ENCODE data around the gene HSD17B14.

Gene HSD17B14

GRCh38 chr19:48813123-48813913 lies 23.0 kb downstream of the HSD17B14 start:
- H3K27ac ChIP-seq = no peak overlapping the region

DNA sequence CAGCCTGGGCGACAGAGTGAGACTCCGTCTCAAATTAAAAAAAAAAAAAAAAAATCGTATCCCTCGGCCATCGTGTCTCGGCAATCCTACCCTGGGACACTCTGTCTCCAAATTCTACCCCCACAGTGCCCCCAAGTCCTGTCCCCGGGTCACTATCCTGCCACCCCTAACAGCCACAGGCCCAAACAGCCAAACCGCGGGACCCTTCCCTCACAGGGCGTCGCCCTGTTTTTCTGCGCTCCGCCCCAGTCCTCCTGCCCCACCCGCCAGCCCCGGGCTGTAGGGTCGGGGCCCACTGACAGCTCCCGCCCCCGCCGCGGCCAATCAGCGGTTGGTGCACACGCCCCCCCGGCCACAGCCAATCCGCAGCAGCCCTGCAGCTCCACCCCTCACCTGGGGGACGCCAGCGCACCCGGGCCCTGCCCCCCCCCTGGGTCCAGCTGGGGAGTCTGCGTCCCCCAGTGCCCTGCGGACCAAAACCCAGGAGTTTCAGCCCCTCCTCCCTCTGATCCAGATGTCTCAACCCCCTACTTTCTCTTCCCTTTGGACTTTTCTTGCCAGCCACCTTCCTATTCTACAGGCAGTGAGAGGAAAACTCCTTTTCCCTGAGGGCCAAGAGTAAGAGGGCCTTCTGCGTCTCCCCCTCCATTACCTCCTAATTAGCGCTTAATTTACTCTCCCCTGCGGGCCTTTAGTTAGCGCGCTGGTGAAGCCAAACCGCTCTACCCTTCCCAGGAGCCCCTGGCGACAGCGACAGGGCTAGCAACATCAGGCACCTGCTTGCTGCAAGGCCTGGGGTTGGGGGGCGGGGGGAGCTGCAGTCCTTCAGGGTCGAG lies 24.0 kb downstream of the HSD17B14 start:
- no peak for TF ChIP-seq ZFX (IDR thresholded peaks at IDR 0.05)
- no peak for TF ChIP-seq CTCF (conservative IDR thresholded peaks at IDR 0.05)

More at GRCh38 chr19:48813123-48813913, 23.0 kb downstream of the HSD17B14 start:
- TF ChIP-seq ZFX (IDR thresholded peaks at IDR 0.05) (no peak), CTCF (conservative IDR thresholded peaks at IDR 0.05) (no peak; the same call in 1 of the 2 replicates)

DNA sequence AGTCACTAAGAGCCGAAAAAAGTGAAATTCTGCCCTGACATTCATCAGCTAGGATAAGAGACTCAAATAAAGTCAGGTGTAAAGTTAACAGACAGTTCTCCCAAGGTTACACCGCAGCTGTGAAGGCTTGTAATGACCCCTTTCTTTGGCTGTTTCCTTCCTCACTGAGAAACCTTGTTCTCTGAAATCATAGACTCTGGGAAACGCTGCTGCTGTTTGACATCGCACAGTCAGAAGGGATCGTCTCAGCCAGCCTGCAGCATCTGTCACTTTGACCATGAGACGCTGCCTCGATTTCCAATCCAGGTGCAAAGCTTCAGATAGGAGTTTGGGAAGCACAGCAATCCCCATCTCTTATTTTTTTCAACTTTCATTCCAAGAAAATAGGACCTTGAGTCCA lies 26.1 kb downstream of the HSD17B14 start:
- TF ChIP-seq CTCF (conservative IDR thresholded peaks at IDR 0.05) (no peak), ZFX (IDR thresholded peaks at IDR 0.05) (no peak)
- peak overlapping the region; percentile 79 for H3K27ac ChIP-seq

More for the DNA sequence above, 24.0 kb downstream of the HSD17B14 start:
- no peak overlapping the region for H3K27ac ChIP-seq

DNA sequence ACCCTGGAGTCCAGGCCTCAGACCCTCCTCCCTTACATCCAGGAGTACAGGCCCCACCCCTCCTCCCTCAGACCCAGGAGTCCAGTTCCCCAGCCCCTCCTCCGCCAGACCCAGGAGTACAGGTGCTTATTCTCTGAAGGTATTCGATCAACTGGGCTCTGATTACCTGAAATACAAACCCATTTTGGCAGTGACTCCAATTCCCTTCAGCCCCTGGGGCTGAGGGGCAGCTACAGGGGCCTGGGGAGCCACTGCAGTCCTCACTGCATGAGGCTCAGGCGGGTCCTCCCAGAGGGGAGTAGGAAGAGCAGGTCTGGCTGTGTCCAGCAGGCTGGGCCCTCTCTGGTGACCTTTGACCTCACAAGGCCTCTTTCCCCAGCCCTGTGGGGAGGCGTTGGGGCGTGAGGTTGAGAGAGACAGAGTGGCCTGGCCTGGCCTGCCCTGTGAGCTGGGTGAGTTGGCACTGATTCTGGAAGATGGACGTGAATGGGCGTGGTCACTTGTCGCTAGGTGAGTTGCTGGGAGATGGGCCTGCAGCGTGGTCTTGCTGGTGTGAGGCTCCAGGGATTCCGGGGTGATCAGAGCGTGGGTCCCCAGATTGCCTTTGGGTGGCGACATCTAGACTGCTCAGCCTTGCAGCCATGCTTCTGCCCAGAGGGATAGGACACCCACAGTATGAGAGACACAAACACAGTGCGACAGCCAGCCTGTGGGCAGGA lies 28.5 kb downstream of the HSD17B14 start:
- H3K27ac ChIP-seq = no peak overlapping the region

GRCh38 chr19:48806818-48807589 lies 29.3 kb downstream of the HSD17B14 start:
- H3K27ac ChIP-seq = no peak overlapping the region
- TF ChIP-seq ZFX (IDR thresholded peaks at IDR 0.05) (no peak), CTCF (conservative IDR thresholded peaks at IDR 0.05) (no peak)

More for the DNA sequence above, 28.5 kb downstream of the HSD17B14 start:
- TF ChIP-seq ZFX (IDR thresholded peaks at IDR 0.05) = no peak
- no peak for TF ChIP-seq CTCF (conservative IDR thresholded peaks at IDR 0.05)

DNA sequence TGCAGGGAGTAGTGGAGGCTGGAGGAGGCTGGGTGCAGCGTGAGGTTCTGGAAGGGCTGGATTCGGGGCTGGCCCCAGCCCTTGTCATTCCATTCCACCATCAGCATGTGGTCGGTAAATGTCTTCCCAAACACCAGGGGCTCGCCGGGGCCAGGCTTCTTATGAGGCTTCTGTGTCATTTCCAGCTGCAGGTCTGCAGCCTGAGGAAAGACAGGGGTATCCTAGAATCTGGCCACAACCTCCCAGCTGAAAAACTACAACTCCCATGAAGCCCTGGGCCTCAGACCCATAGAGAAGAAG lies 29.8 kb downstream of the HSD17B14 start:
- TF ChIP-seq ZFX (IDR thresholded peaks at IDR 0.05) = no peak
- no peak for TF ChIP-seq CTCF (conservative IDR thresholded peaks at IDR 0.05)
- no peak overlapping the region for H3K27ac ChIP-seq

All from C4-2B (cell line).